SK-N-SH (cell line): ENCODE measurements around the gene TENT4A. TPM values are rescaled to one million over a fixed set of nuclear protein-coding genes. Genes with fewer than 3 reads are reported as not detected.

Source experiments
- CTCF ChIA-PET: fragments of 300-600, 350-600 bp; formaldehyde crosslinking; extraction: SDS; loops from one replicate; lab custom pipeline; 2021; lab: Yijun Ruan, JAX
- POLR2A ChIA-PET: fragments of 350-600 bp; sonication (Branson Sonifier 250); formaldehyde crosslinking; extraction: SDS; loops from one replicate; lab custom pipeline; 2020; ENCODE audit warnings: antibody characterized with exemption, inconsistent platforms; lab: Yijun Ruan, JAX
- DNase-seq: peaks from one replicate; pipeline ENCODE4 v3.0.0; 2012
- H2AFZ ChIP-seq: fragments of 200-600 bp; sonication (generic); 2 replicates; pipeline ENCODE4 v1.8.1; 2016; ENCODE audit warnings: antibody characterized with exemption, mild to moderate bottlenecking, low read depth
- H3F3A ChIP-seq: fragments of 200-600 bp; sonication (generic); replicated peaks from 2 replicates; pipeline ENCODE3; 2016; ENCODE audit warnings: antibody characterized with exemption, mild to moderate bottlenecking; ENCODE audit not compliant: insufficient read depth
- H3K27ac ChIP-seq, 2 experiments: fragments of 200-500 bp in 1 of 2; fragments of 200-600 bp in 1 of 2; sonication (Bioruptor generic) in 1 of 2; sonication (generic), shearing (Covaris generic) in 1 of 2; 2 replicates each; pipeline versions ENCODE4 v1.5.1 to v1.6.1; 2014 to 2016; ENCODE audit warnings: low read depth in 2 of 2, inconsistent platforms in 1 of 2, low read length in 1 of 2, mild to moderate bottlenecking in 1 of 2, mixed read lengths in 1 of 2
- H3K27me3 ChIP-seq: fragments of 200-600 bp; sonication (generic), shearing (Covaris generic); 2 replicates; pipeline ENCODE4 v1.6.1; 2016; ENCODE audit warnings: mixed run types; ENCODE audit not compliant: insufficient read depth
- H3K36me3 ChIP-seq, 2 experiments: fragments of 200-500 bp in 1 of 2; fragments of 200-600 bp in 1 of 2; sonication (Bioruptor generic) in 1 of 2; sonication (generic) in 1 of 2; replicated peaks in 1 of 2; 2 replicates each; pipeline versions ENCODE3 to v1.5.1; 2014 to 2016; ENCODE audit warnings: low read length in 1 of 2, mild to moderate bottlenecking in 1 of 2; ENCODE audit not compliant: insufficient read depth in 2 of 2, control insufficient read depth in 1 of 2
- H3K4me1 ChIP-seq, 2 experiments: fragments of 200-500 bp in 1 of 2; fragments of 200-600 bp in 1 of 2; sonication (Bioruptor generic) in 1 of 2; sonication (generic), shearing (Covaris generic) in 1 of 2; 2 replicates each; pipeline versions ENCODE4 v1.5.1 to v1.6.1; 2014 to 2016; ENCODE audit warnings: low read depth in 1 of 2, low read length in 1 of 2, mixed run types in 1 of 2; ENCODE audit not compliant: insufficient read depth in 2 of 2, control insufficient read depth in 1 of 2
- H3K4me2 ChIP-seq: fragments of 200-600 bp; sonication (generic), shearing (Covaris generic); 2 replicates; pipeline ENCODE4 v1.6.1; 2017; ENCODE audit warnings: mixed run types
- H3K4me3 ChIP-seq, 2 experiments: fragments of 200-500 bp in 1 of 2; fragments of 200-600 bp in 1 of 2; sonication (Bioruptor generic) in 1 of 2; sonication (generic), shearing (Covaris generic) in 1 of 2; 2 replicates each; pipeline versions ENCODE4 v1.5.1 to v1.8.1; 2014 to 2016; ENCODE audit warnings: low read depth in 2 of 2, inconsistent platforms in 1 of 2, low read length in 1 of 2, mild to moderate bottlenecking in 1 of 2, mixed read lengths in 1 of 2, moderate library complexity in 1 of 2
- H3K79me2 ChIP-seq: fragments of 200-600 bp; sonication (generic); 2 replicates; pipeline ENCODE4 v1.8.1; 2017; ENCODE audit warnings: mild to moderate bottlenecking; ENCODE audit not compliant: insufficient read depth
- H3K9ac ChIP-seq: fragments of 200-600 bp; sonication (generic); 2 replicates; pipeline ENCODE4 v1.6.1; 2017; ENCODE audit warnings: mixed run types
- H3K9me2 ChIP-seq: fragments of 200-600 bp; sonication (generic); 2 replicates; pipeline ENCODE4 v1.6.1; 2017; ENCODE audit warnings: mixed run types
- H3K9me3 ChIP-seq: fragments of 200-600 bp; sonication (generic); 2 replicates; pipeline ENCODE4 v1.6.1; 2017; ENCODE audit warnings: mixed run types, mild to moderate bottlenecking, moderate library complexity
- H4K20me1 ChIP-seq: fragments of 200-600 bp; sonication (generic); 2 replicates; pipeline ENCODE4 v1.6.1; 2017; ENCODE audit warnings: mild to moderate bottlenecking, mixed run types; ENCODE audit not compliant: insufficient read depth
- CHD2 ChIP-seq: fragments of 150-350 bp; IDR thresholded peaks from 2 replicates; pipeline ENCODE4 v1.6.1; 2018; ENCODE audit warnings: low read length; ENCODE audit not compliant: partially characterized antibody
- ELF1 ChIP-seq: IDR thresholded peaks from 2 replicates; pipeline ENCODE4 v1.4.0; 2012
- EP300 ChIP-seq, 2 experiments: IDR thresholded peaks; 2 replicates each; pipeline versions ENCODE4 v1.4.0 to v1.6.1; 2012; ENCODE audit warnings: borderline replicate concordance in 1 of 2, low read depth in 1 of 2, low read length in 1 of 2
- EZH2phosphoT487 ChIP-seq: fragments of 200-600 bp; sonication (generic); IDR thresholded peaks from 2 replicates; pipeline ENCODE4 v1.6.1; 2017; ENCODE audit warnings: low read depth, mixed run types, mild to moderate bottlenecking, antibody characterized with exemption, moderate library complexity, borderline replicate concordance
- FOSL2 ChIP-seq: IDR thresholded peaks from 2 replicates; pipeline ENCODE4 v1.4.0; 2012; ENCODE audit warnings: low read depth, mild to moderate bottlenecking, moderate library complexity, borderline replicate concordance
- FOXJ3 ChIP-seq: sonication (generic); formaldehyde crosslinking; IDR thresholded peaks from 2 replicates; pipeline ENCODE4 v1.5.1; 2020; ENCODE audit warnings: mild to moderate bottlenecking, missing genetic modification reagents
- GABPA ChIP-seq: IDR thresholded peaks from 2 replicates; pipeline ENCODE4 v1.4.0; 2012; ENCODE audit warnings: low read depth, mild to moderate bottlenecking
- GATA2 ChIP-seq: sonication (generic); formaldehyde crosslinking; IDR thresholded peaks from 2 replicates; pipeline ENCODE4 v1.5.0; 2020; ENCODE audit warnings: mild to moderate bottlenecking, missing genetic modification reagents
- MEF2A ChIP-seq: IDR thresholded peaks from 2 replicates; pipeline ENCODE4 v1.4.0; 2012; ENCODE audit warnings: low read depth, borderline replicate concordance
- NFIC ChIP-seq: IDR thresholded peaks from 2 replicates; pipeline ENCODE4 v1.4.0; 2012; ENCODE audit warnings: borderline replicate concordance
- NRF1 ChIP-seq: IDR thresholded peaks from 2 replicates; pipeline ENCODE4 v1.6.1; 2012; ENCODE audit warnings: low read depth, mild to moderate bottlenecking, low read length
- RCOR1 ChIP-seq: fragments of 150-350 bp; IDR thresholded peaks from 2 replicates; pipeline ENCODE4 v1.6.1; 2017; ENCODE audit warnings: antibody characterized with exemption, low read length
- SMC3 ChIP-seq: IDR thresholded peaks from 2 replicates; pipeline ENCODE4 v1.6.1; 2012; ENCODE audit warnings: low read depth, low read length, improper control_type of control experiment
- TAF1 ChIP-seq: IDR thresholded peaks from 2 replicates; pipeline ENCODE4 v1.6.1; 2012; ENCODE audit warnings: low read depth, mild to moderate bottlenecking, low read length, moderate library complexity, borderline replicate concordance
- TCF12 ChIP-seq: IDR thresholded peaks from 2 replicates; pipeline ENCODE4 v1.4.0; 2012
- USF1 ChIP-seq: IDR thresholded peaks from 2 replicates; pipeline ENCODE4 v1.4.0; 2012; ENCODE audit warnings: low read depth, borderline replicate concordance
- YY1 ChIP-seq: IDR thresholded peaks from 2 replicates; pipeline ENCODE4 v1.4.0; 2012; ENCODE audit warnings: low read depth, mild to moderate bottlenecking
- WGBS: methylation state at CpG from one replicate; pipeline ENCODE4 v1.1.6; 2017; ENCODE audit warnings: low lambda C conversion rate; 5-methylcytosine and 5-hydroxymethylcytosine counted together
- polyA plus RNA-seq, 3 experiments: library from polyadenylated mRNA; depleted of rRNA; stranded (reverse); fragments of >200 nt; gene quantifications; 2 replicates each; pipeline ENCODE4 v1.2.3, GENCODE V29; 2012
- TF ChIP-seq, protein P1 (sequence below): IDR thresholded peaks from 2 replicates; pipeline ENCODE4 v1.4.0; 2012; ENCODE audit warnings: low read depth, borderline replicate concordance

The TENT4A gene
- polyA plus RNA-seq, 1 of the 3 experiments (the other 2 are of a cell fraction): 6.0 TPM

GRCh38 chr5:6758706-6759105 is 45.5 kb downstream of the TENT4A start:
- Histone ChIP-seq H3K4me2 (no peak overlapping the region), H3K79me2 (peaks cover 5% of the 10 kb centered on the region; the same call in 1 of the 2 replicates)
- TF ChIP-seq NRF1: no peak
- no peak for TF ChIP-seq NFIC
- no peak for TF ChIP-seq USF1
- TF ChIP-seq, all 33 proteins: peak for 0
- H4K20me1 ChIP-seq: no peaks in the 10 kb centered on the region
- H3K9me2 ChIP-seq: no peaks in the 10 kb centered on the region
- no peaks in the 10 kb centered on the region for H3F3A ChIP-seq
- CTCF ChIA-PET: interaction anchor here (1.1 to 1.5 kb wide), 4 partner anchors 8 to 503 kb away, joined by 3 to 4 read pairs (median 3); no protein-coding TSS in a partner anchor
- H3K27ac ChIP-seq: no peak overlapping the region
- no peak overlapping the region for H3K9ac ChIP-seq
- no peak overlapping the region for H3K4me3 ChIP-seq
- H2AFZ ChIP-seq: no peak overlapping the region
- WGBS: 91% methylated on average over 14 of the region's 20 CpGs
- no peak for DNase-seq
- POLR2A ChIA-PET: no interaction called here
- H3K27me3 ChIP-seq: no peaks in the 10 kb centered on the region
- H3K4me1 ChIP-seq: no peaks in the 10 kb centered on the region; a peak in 1 of 4 replicates
- peaks cover 31 to 36% of the 10 kb centered on the region in 2 experiments for H3K36me3 ChIP-seq
- H3K9me3 ChIP-seq: no peaks in the 10 kb centered on the region

DNA sequence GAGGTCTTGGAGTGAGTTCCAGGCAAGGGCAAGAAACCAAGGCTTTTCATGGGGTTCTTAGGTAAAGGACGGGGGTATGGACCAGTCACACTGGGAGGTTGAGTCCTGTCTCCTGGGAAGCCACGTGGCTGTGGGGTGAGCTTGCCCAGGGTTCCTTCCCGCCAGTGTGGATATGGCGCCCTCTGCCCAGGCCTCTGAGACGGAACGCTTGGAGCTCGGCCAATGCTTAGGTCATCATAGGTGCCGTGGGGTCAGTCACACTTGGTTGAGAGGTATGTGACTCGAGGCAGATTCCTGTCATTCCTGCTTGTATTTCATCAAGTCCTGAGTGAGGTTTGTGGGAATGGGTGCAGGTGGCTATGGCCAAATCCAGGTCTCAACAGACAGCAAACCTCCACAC is 46.2 kb downstream of the TENT4A start:
- H3K27ac ChIP-seq: no peak overlapping the region
- H3K9ac ChIP-seq: no peak overlapping the region
- no peak overlapping the region for H3K4me3 ChIP-seq
- peaks cover 28 to 34% of the 10 kb centered on the region in 2 experiments for H3K36me3 ChIP-seq
- no peaks in the 10 kb centered on the region for H3K27me3 ChIP-seq
- CTCF ChIA-PET: interaction anchor here (1.1 to 1.5 kb wide), 5 partner anchors 8 to 502 kb away, joined by 3 to 4 read pairs (median 3); no protein-coding TSS in a partner anchor
- peak; percentile 47 for TF ChIP-seq NFIC
- no peak for TF ChIP-seq RCOR1
- no peaks in the 10 kb centered on the region for H3K9me3 ChIP-seq
- 77% methylated on average over 3 of the region's 9 CpGs for WGBS
- no peak overlapping the region for H2AFZ ChIP-seq
- H3K9me2 ChIP-seq: no peaks in the 10 kb centered on the region
- H3F3A ChIP-seq: no peaks in the 10 kb centered on the region
- no peak overlapping the region for H3K4me2 ChIP-seq
- DNase-seq: peak; percentile 50
- no peaks in the 10 kb centered on the region for H4K20me1 ChIP-seq
- POLR2A ChIA-PET: no interaction called here
- no peaks in the 10 kb centered on the region; a peak in 1 of 4 replicates for H3K4me1 ChIP-seq
- peaks cover 5% of the 10 kb centered on the region; the same call in 1 of the 2 replicates for H3K79me2 ChIP-seq

- H3K79me2 ChIP-seq: peaks cover 5% of the 10 kb centered on the region; the same call in 1 of the 2 replicates
- ChIA-PET CTCF (interaction anchor here (1.1 to 1.5 kb wide), 4 partner anchors 9 to 501 kb away, joined by 3 to 4 read pairs (median 3); no protein-coding TSS in a partner anchor), POLR2A (no interaction called here)
- H3K4me2 ChIP-seq: no peak overlapping the region
- no peak overlapping the region for H3K9ac ChIP-seq
- peaks cover 27 to 29% of the 10 kb centered on the region in 2 experiments for H3K36me3 ChIP-seq
- WGBS: 96% methylated on average over 5 of the region's 5 CpGs
- no peaks in the 10 kb centered on the region for H3K27me3 ChIP-seq
- no peak for DNase-seq
- H2AFZ ChIP-seq: no peak overlapping the region
- no peaks in the 10 kb centered on the region for H4K20me1 ChIP-seq
- no peaks in the 10 kb centered on the region; a peak in 1 of 4 replicates for H3K4me1 ChIP-seq
- no peak overlapping the region for H3K4me3 ChIP-seq
- no peak overlapping the region for H3K27ac ChIP-seq
- H3F3A ChIP-seq: peaks cover 3% of the 10 kb centered on the region
- no peaks in the 10 kb centered on the region for H3K9me2 ChIP-seq
- no peaks in the 10 kb centered on the region for H3K9me3 ChIP-seq
- TF ChIP-seq EP300 (IDR thresholded peaks at IDR 0.05; ENCODE audit: borderline replicate concordance in 1 of 2, low read depth in 1 of 2, low read length in 1 of 2) (no peak), GABPA (no peak), ELF1 (no peak), MEF2A (no peak), EZH2phosphoT487 (no peak), TCF12 (no peak), CHD2 (no peak), SMC3 (no peak), TAF1 (no peak), USF1 (no peak), FOXJ3 (CRISPR knock-in tag) (no peak), YY1 (no peak), FOSL2 (no peak), NFIC (no peak), GATA2 (CRISPR knock-in tag) (no peak), NRF1 (no peak)
- TF ChIP-seq, protein P1, sequence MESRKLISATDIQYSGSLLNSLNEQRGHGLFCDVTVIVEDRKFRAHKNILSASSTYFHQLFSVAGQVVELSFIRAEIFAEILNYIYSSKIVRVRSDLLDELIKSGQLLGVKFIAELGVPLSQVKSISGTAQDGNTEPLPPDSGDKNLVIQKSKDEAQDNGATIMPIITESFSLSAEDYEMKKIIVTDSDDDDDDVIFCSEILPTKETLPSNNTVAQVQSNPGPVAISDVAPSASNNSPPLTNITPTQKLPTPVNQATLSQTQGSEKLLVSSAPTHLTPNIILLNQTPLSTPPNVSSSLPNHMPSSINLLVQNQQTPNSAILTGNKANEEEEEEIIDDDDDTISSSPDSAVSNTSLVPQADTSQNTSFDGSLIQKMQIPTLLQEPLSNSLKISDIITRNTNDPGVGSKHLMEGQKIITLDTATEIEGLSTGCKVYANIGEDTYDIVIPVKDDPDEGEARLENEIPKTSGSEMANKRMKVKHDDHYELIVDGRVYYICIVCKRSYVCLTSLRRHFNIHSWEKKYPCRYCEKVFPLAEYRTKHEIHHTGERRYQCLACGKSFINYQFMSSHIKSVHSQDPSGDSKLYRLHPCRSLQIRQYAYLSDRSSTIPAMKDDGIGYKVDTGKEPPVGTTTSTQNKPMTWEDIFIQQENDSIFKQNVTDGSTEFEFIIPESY: no peak
Observed at GRCh38 chr5:6759983-6760382, 46.8 kb downstream of the TENT4A start.
